Activated naive CD4-positive, alpha-beta T cell treated with anti-CD3 and anti-CD28 coated beads, Interleukin-2, amount 50 U/mL, for 24 hours (primary cell): Measurements from ENCODE around the gene MGRN1.

Experiments used
- H3K27ac Mint-ChIP-seq: one replicate; pipeline ENCODE4 v1.8.0; 2021; ENCODE audit warnings: mild to moderate bottlenecking, mixed read lengths
- H3K27me3 Mint-ChIP-seq: one replicate; pipeline ENCODE4 v1.8.0; 2021; ENCODE audit warnings: mixed read lengths
- H3K36me3 Mint-ChIP-seq: one replicate; pipeline ENCODE4 v1.8.0; 2021; ENCODE audit warnings: mixed read lengths
- H3K4me1 Mint-ChIP-seq: one replicate; pipeline ENCODE4 v1.8.0; 2021; ENCODE audit warnings: mixed read lengths
- H3K4me3 Mint-ChIP-seq: one replicate; pipeline ENCODE4 v1.8.0; 2021; ENCODE audit warnings: mild to moderate bottlenecking, mixed read lengths
- H3K9me3 Mint-ChIP-seq: one replicate; pipeline ENCODE4 v1.8.0; 2021; ENCODE audit warnings: mixed read lengths

The MGRN1 gene

GRCh38 chr16:4654011-4654963 lies 29.7 kb downstream of the MGRN1 start:
- H3K4me1 Mint-ChIP-seq, result peaks cover 18% of the 10 kb centered on the region
- no peaks in the 10 kb centered on the region for H3K27me3 Mint-ChIP-seq
- H3K36me3 Mint-ChIP-seq, result peaks cover 4% of the 10 kb centered on the region
- no peak overlapping the region for H3K4me3 Mint-ChIP-seq
- no peaks in the 10 kb centered on the region for H3K9me3 Mint-ChIP-seq
- no peak overlapping the region for H3K27ac Mint-ChIP-seq

GRCh38 chr16:4654964-4655590 lies 30.5 kb downstream of the MGRN1 start:
- H3K27me3 Mint-ChIP-seq, result no peaks in the 10 kb centered on the region
- H3K9me3 Mint-ChIP-seq, result no peaks in the 10 kb centered on the region
- H3K4me1 Mint-ChIP-seq, result peaks cover 18% of the 10 kb centered on the region
- H3K36me3 Mint-ChIP-seq, result peaks cover 4% of the 10 kb centered on the region
- no peak overlapping the region for H3K27ac Mint-ChIP-seq
- no peak overlapping the region for H3K4me3 Mint-ChIP-seq

- Mint-ChIP-seq H3K36me3 (peaks cover 2% of the 10 kb centered on the region), H3K4me3 (no peak overlapping the region), H3K9me3 (no peaks in the 10 kb centered on the region), H3K4me1 (peaks cover 20% of the 10 kb centered on the region), H3K27ac (no peak overlapping the region), H3K27me3 (no peaks in the 10 kb centered on the region)
Measured at GRCh38 chr16:4655801-4656200, 31.2 kb downstream of the MGRN1 start.

GRCh38 chr16:4656221-4656620 lies 31.6 kb downstream of the MGRN1 start:
- H3K9me3 Mint-ChIP-seq, result no peaks in the 10 kb centered on the region
- peaks cover 23% of the 10 kb centered on the region for H3K4me1 Mint-ChIP-seq
- no peaks in the 10 kb centered on the region for H3K27me3 Mint-ChIP-seq
- no peak overlapping the region for H3K27ac Mint-ChIP-seq
- H3K4me3 Mint-ChIP-seq, result no peak overlapping the region
- H3K36me3 Mint-ChIP-seq, result peaks cover 2% of the 10 kb centered on the region

- peaks cover 2% of the 10 kb centered on the region for H3K36me3 Mint-ChIP-seq
- no peak overlapping the region for H3K27ac Mint-ChIP-seq
- H3K4me1 Mint-ChIP-seq, result peaks cover 30% of the 10 kb centered on the region
- no peak overlapping the region for H3K4me3 Mint-ChIP-seq
- H3K9me3 Mint-ChIP-seq, result no peaks in the 10 kb centered on the region
- H3K27me3 Mint-ChIP-seq, result no peaks in the 10 kb centered on the region
Measured at GRCh38 chr16:4656695-4657686, 32.4 kb downstream of the MGRN1 start.

- no peaks in the 10 kb centered on the region for H3K9me3 Mint-ChIP-seq
- no peak overlapping the region for H3K27ac Mint-ChIP-seq
- peak overlapping the region; percentile 33 for H3K4me3 Mint-ChIP-seq
- no peaks in the 10 kb centered on the region for H3K36me3 Mint-ChIP-seq
- peaks cover 55% of the 10 kb centered on the region for H3K4me1 Mint-ChIP-seq
- no peaks in the 10 kb centered on the region for H3K27me3 Mint-ChIP-seq
Measured at GRCh38 chr16:4659363-4660353, 35.0 kb downstream of the MGRN1 start.

- Mint-ChIP-seq H3K9me3 (no peaks in the 10 kb centered on the region), H3K4me3 (peak overlapping the region; percentile 66), H3K36me3 (no peaks in the 10 kb centered on the region), H3K4me1 (peaks cover 59% of the 10 kb centered on the region), H3K27ac (peak overlapping the region; percentile 76), H3K27me3 (no peaks in the 10 kb centered on the region)
Measured at GRCh38 chr16:4660454-4661007, 35.9 kb downstream of the MGRN1 start.

GRCh38 chr16:4661661-4662060 lies 37.0 kb downstream of the MGRN1 start:
- Mint-ChIP-seq H3K27ac (no peak overlapping the region), H3K27me3 (no peaks in the 10 kb centered on the region), H3K9me3 (no peaks in the 10 kb centered on the region), H3K4me3 (no peak overlapping the region), H3K4me1 (peaks cover 65% of the 10 kb centered on the region), H3K36me3 (no peaks in the 10 kb centered on the region)

GRCh38 chr16:4663465-4663776 lies 38.8 kb downstream of the MGRN1 start:
- Mint-ChIP-seq H3K36me3 (no peaks in the 10 kb centered on the region), H3K9me3 (no peaks in the 10 kb centered on the region), H3K4me1 (peaks cover 65% of the 10 kb centered on the region), H3K4me3 (peak overlapping the region; percentile 13), H3K27me3 (no peaks in the 10 kb centered on the region), H3K27ac (peak overlapping the region; percentile 89)

GRCh38 chr16:4663777-4664465 lies 39.3 kb downstream of the MGRN1 start:
- no peaks in the 10 kb centered on the region for H3K27me3 Mint-ChIP-seq
- peak overlapping the region; percentile 89 for H3K27ac Mint-ChIP-seq
- H3K4me3 Mint-ChIP-seq, result peak overlapping the region; percentile 40
- H3K9me3 Mint-ChIP-seq, result no peaks in the 10 kb centered on the region
- peaks cover 60% of the 10 kb centered on the region for H3K4me1 Mint-ChIP-seq
- no peaks in the 10 kb centered on the region for H3K36me3 Mint-ChIP-seq

- peak overlapping the region; percentile 56 for H3K27ac Mint-ChIP-seq
- H3K4me1 Mint-ChIP-seq, result peaks cover 53% of the 10 kb centered on the region
- peak overlapping the region; percentile 40 for H3K4me3 Mint-ChIP-seq
- H3K27me3 Mint-ChIP-seq, result no peaks in the 10 kb centered on the region
- no peaks in the 10 kb centered on the region for H3K36me3 Mint-ChIP-seq
- no peaks in the 10 kb centered on the region for H3K9me3 Mint-ChIP-seq
Measured at GRCh38 chr16:4664538-4665418, 40.2 kb downstream of the MGRN1 start.

- Mint-ChIP-seq H3K4me1 (peaks cover 38% of the 10 kb centered on the region), H3K36me3 (no peaks in the 10 kb centered on the region), H3K4me3 (no peak overlapping the region), H3K9me3 (no peaks in the 10 kb centered on the region), H3K27ac (no peak overlapping the region), H3K27me3 (no peaks in the 10 kb centered on the region)
Measured at GRCh38 chr16:4666537-4667202, 42.0 kb downstream of the MGRN1 start.
